Thoracic aorta (tissue), 2 donors: Measurements from ENCODE around the gene ARHGAP27. TPM values are rescaled to one million over a fixed set of nuclear protein-coding genes. Genes with fewer than 3 reads are reported as not detected.

Source experiments
- ATAC-seq: fragments of 150-250 bp; one replicate; pipeline ENCODE4 v1.8.0; 2017; ENCODE audit warnings: low read depth; ENCODE audit not compliant: insufficient number of reproducible peaks, low FRiP score
- DNase-seq: peaks from one replicate; pipeline ENCODE4 v3.0.0-alpha.2; 2020; ENCODE audit warnings: low spot score
- H3K27ac ChIP-seq, 2 donors: fragments of 200-600 bp; sonication (generic); 1 replicate in 1 of 2; 2 replicates in 1 of 2; pipeline ENCODE4 v1.5.1; 2016; ENCODE audit warnings: mild to moderate bottlenecking in 2 of 2, moderate library complexity in 2 of 2
- H3K27me3 ChIP-seq: fragments of 200-600 bp; sonication (generic); replicated peaks from 2 replicates; pipeline ENCODE4 v1.6.0; 2016; ENCODE audit warnings: mild to moderate bottlenecking; ENCODE audit not compliant: insufficient read depth
- H3K36me3 ChIP-seq: fragments of 200-600 bp; sonication (generic); one replicate; pipeline ENCODE4 v1.5.1; 2016
- H3K4me1 ChIP-seq, 2 donors: fragments of 200-600 bp; sonication (generic); 1 replicate in 1 of 2; 2 replicates in 1 of 2; pipeline versions ENCODE4 v1.5.1 to v1.6.0; 2016; ENCODE audit warnings: low read depth in 2 of 2, mild to moderate bottlenecking in 1 of 2; ENCODE audit not compliant: control insufficient read depth in 1 of 2
- H3K4me3 ChIP-seq: fragments of 200-600 bp; sonication (generic); 2 replicates; pipeline ENCODE4 v1.5.1; 2016; ENCODE audit warnings: mild to moderate bottlenecking
- H3K9me3 ChIP-seq: fragments of 200-600 bp; sonication (generic); 2 replicates; pipeline ENCODE4 v1.5.1; 2016
- total RNA-seq, 2 donors: library from RNA; depleted of rRNA; stranded (reverse); fragments of >200 nt; gene quantifications; one replicate each; pipeline versions ENCODE4 v1.1.0 to v1.2.3, GENCODE V29; 2016
- TF ChIP-seq, protein P1 (sequence below): fragments of 200-600 bp; sonication (generic); IDR thresholded peaks from one replicate; pipeline ENCODE4 v1.5.1; 2019; ENCODE audit warnings: antibody characterized with exemption

ARHGAP27 gene
- total RNA-seq, 2 donors from 2014 or later, result 25.5 to 33.4 TPM

DNA sequence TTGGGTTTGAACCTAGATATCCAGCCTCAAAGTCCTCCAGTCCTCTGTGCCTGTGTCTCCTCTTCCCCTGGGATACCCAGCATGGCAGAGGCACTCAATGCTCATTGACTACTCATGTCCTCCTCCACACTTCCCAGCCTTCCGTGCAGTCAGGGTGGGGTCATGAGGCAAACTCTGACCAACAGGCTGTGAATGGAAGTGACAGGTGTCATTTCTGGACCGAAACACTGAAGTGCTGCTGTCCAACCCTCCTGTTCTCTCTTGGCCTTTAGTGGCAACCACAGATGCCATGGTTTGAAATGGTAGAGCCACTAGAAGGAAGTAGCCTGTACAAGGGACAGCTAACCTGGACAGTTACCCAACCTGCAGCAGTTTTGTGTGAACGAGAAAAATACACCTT lies 69.2 kb downstream of the ARHGAP27 start:
- H3K36me3 ChIP-seq, result no peaks in the 10 kb centered on the region
- no peaks in the 10 kb centered on the region for H3K9me3 ChIP-seq
- no peak overlapping the region for H3K27ac ChIP-seq
- ATAC-seq, result no peak
- no peaks in the 10 kb centered on the region for H3K4me1 ChIP-seq
- no peaks in the 10 kb centered on the region for H3K27me3 ChIP-seq
- H3K4me3 ChIP-seq, result no peak overlapping the region
- DNase-seq, result no peak
- TF ChIP-seq, protein P1, sequence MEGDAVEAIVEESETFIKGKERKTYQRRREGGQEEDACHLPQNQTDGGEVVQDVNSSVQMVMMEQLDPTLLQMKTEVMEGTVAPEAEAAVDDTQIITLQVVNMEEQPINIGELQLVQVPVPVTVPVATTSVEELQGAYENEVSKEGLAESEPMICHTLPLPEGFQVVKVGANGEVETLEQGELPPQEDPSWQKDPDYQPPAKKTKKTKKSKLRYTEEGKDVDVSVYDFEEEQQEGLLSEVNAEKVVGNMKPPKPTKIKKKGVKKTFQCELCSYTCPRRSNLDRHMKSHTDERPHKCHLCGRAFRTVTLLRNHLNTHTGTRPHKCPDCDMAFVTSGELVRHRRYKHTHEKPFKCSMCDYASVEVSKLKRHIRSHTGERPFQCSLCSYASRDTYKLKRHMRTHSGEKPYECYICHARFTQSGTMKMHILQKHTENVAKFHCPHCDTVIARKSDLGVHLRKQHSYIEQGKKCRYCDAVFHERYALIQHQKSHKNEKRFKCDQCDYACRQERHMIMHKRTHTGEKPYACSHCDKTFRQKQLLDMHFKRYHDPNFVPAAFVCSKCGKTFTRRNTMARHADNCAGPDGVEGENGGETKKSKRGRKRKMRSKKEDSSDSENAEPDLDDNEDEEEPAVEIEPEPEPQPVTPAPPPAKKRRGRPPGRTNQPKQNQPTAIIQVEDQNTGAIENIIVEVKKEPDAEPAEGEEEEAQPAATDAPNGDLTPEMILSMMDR, result no peak

DNA sequence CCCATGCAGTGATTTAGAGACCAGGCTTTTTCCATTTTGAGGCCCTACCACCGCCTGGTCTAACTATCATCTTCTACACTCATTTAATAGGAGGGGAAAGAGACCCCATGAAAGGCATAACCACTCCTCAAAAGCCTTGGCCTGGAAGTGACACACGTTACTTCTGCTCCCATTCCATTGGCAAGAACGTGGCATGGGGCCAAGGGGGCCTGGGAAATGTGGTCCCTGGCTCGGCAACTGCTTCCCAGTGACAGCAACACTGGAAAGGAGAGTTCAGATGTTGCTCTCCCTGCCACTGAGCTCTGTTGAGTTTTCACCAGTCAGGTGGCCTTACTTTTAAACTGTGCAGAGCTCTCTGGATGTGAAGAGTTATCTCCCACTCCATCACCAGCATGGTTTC lies 70.7 kb downstream of the ARHGAP27 start:
- Histone ChIP-seq H3K27me3 (no peaks in the 10 kb centered on the region), H3K36me3 (no peaks in the 10 kb centered on the region), H3K9me3 (no peaks in the 10 kb centered on the region), H3K27ac (no peak overlapping the region), H3K4me1 (no peaks in the 10 kb centered on the region), H3K4me3 (no peak overlapping the region)
- TF ChIP-seq, protein P1, result no peak
- ATAC-seq (no peak), DNase-seq (no peak)

DNA sequence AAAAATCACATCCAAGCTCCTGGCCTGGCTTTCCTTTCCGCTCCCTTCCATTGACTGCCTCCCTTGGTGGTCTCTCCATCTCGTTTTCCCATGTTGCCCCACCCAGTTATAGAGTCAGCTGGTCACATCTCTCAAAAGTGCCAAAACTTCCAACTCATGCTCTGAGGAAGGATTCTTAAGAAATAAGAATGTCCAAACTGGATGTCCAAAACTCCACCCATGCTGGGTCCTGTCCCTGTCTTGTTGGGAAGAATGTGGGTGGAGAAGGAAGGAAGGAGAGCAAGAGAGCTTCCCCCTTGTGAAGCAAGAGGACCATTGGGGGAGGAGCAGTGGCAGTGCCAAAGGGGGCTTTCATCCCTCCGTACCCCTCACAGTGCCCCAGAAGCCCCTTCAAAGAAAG lies 71.2 kb downstream of the ARHGAP27 start:
- Histone ChIP-seq H3K4me1 (no peaks in the 10 kb centered on the region), H3K4me3 (no peak overlapping the region), H3K36me3 (no peaks in the 10 kb centered on the region), H3K9me3 (no peaks in the 10 kb centered on the region), H3K27ac (no peak overlapping the region), H3K27me3 (no peaks in the 10 kb centered on the region)
- ATAC-seq (no peak), DNase-seq (no peak)
- TF ChIP-seq, protein P1, result no peak

DNA sequence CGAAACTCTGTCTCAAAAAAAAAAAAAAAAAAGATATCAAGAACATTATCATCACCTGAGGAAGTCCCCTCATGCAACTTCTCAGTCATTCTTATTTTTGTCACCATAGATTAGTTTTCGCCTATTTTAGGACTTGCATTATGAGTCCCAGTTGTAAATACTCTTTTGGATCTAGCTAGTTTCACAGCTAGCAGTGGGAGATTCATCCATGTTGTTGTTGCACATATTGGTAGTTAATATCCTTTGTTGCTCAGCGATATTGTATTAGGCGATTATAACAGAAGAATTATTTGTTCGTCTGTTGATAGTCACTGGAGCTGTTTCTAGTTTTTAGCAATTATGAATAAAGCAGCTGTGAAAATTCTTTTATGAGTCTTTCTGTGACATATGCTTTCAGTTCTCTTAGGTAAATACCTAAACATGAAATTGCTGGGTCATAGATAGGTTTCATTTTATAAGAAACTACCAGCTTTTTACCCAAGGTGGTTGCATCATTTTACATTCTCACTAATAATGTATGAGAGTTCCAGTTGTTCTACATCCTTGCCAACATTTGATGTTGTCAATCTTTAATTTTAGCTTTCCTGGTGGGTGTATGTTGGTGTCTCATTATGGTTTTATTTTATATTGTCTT lies 75.2 kb downstream of the ARHGAP27 start:
- TF ChIP-seq, protein P1, result no peak
- Histone ChIP-seq H3K4me1 (no peaks in the 10 kb centered on the region), H3K4me3 (no peak overlapping the region), H3K27ac (no peak overlapping the region), H3K36me3 (no peaks in the 10 kb centered on the region), H3K27me3 (no peaks in the 10 kb centered on the region), H3K9me3 (no peaks in the 10 kb centered on the region)
- DNase-seq (no peak), ATAC-seq (no peak)

DNA sequence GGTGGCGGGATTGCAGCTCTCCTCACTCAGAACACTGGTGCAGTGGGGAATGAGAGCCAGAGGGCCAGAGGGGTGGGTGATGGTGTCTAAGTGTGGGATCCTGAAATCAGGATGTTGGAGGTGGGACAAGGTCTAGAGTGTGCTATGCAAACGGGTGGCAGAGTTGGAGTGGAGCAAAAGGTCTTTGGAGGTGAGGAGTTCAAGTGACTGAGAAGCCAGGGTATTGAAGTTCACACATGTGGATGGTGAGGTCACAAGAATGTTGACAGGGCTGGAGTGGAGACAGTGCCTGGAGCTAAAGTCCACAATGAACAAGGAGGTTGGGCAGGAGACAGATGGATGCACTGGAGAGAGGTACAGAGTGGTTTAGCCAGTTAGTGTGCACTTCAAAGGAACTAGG lies 77.6 kb downstream of the ARHGAP27 start:
- no peaks in the 10 kb centered on the region for H3K27me3 ChIP-seq
- no peak overlapping the region for H3K4me3 ChIP-seq
- TF ChIP-seq, protein P1, result no peak
- DNase-seq (no peak), ATAC-seq (no peak)
- H3K36me3 ChIP-seq, result no peaks in the 10 kb centered on the region
- H3K9me3 ChIP-seq, result no peaks in the 10 kb centered on the region
- H3K4me1 ChIP-seq, result no peaks in the 10 kb centered on the region
- no peak overlapping the region for H3K27ac ChIP-seq
